ENCODE data around the gene CCDC85B.
A peak's percentile ranks its signal among the peaks of the same experiment; 100 is the strongest.

- TF ChIP-seq POLR2A (IDR thresholded peaks at IDR 0.05; ENCODE audit: low read depth, low read length), result peak; percentile 62
- TF ChIP-seq POLR2AphosphoS5 (IDR thresholded peaks at IDR 0.05; ENCODE audit: low read depth, low read length), result peak; percentile 31
Observed at GRCh38 chr11:65869643-65870306, 20.7 kb upstream of the CCDC85B start.

Data from GM12892 (cell line).